ENCODE results near the gene NFYA.
A peak's percentile ranks its signal among the peaks of the same experiment; 100 is the strongest.

The NFYA gene

GRCh38 chr6:41119508-41119907 is 46.7 kb downstream of the NFYA start:
- DNase-seq (ENCODE audit: low read depth): no peak

- no peak for DNase-seq (ENCODE audit: low read depth)
Observed at GRCh38 chr6:41120058-41120457, 47.3 kb downstream of the NFYA start.

GRCh38 chr6:41122373-41122772 is 49.6 kb downstream of the NFYA start:
- peak; percentile 36 for DNase-seq (ENCODE audit: low read depth)

GRCh38 chr6:41122918-41123317 is 50.1 kb downstream of the NFYA start:
- DNase-seq (ENCODE audit: low read depth): no peak

- DNase-seq (ENCODE audit: low read depth): no peak
Observed at GRCh38 chr6:41125282-41125681, 52.5 kb downstream of the NFYA start.

GRCh38 chr6:41132254-41132653 is 59.5 kb downstream of the NFYA start:
- DNase-seq (ENCODE audit: low read depth): no peak

- no peak for DNase-seq (ENCODE audit: low read depth)
Observed at GRCh38 chr6:41135062-41135832, 62.5 kb downstream of the NFYA start.

- DNase-seq (ENCODE audit: low read depth): no peak
Observed at GRCh38 chr6:41136911-41137310, 64.1 kb downstream of the NFYA start.

- no peak for DNase-seq (ENCODE audit: low read depth)
Observed at GRCh38 chr6:41147917-41148316, 75.1 kb downstream of the NFYA start.

Data from EH (cell line).